HG03469 (cell line): ENCODE data around the gene LCN9.
"Not testable (repeated sequence)": the region's sequence is repeated elsewhere in the genome, so short reads cannot be mapped to it uniquely, and the experiment has no call there.

Source experiments
- ATAC-seq: cut with Tn5 transposase; IDR thresholded peaks from one replicate; pipeline ENCODE4 v1.9.1; 2021; ENCODE audit warnings: mild to moderate bottlenecking, moderate library complexity, moderate number of reproducible peaks; ENCODE audit not compliant: unreplicated experiment

Gene LCN9

DNA sequence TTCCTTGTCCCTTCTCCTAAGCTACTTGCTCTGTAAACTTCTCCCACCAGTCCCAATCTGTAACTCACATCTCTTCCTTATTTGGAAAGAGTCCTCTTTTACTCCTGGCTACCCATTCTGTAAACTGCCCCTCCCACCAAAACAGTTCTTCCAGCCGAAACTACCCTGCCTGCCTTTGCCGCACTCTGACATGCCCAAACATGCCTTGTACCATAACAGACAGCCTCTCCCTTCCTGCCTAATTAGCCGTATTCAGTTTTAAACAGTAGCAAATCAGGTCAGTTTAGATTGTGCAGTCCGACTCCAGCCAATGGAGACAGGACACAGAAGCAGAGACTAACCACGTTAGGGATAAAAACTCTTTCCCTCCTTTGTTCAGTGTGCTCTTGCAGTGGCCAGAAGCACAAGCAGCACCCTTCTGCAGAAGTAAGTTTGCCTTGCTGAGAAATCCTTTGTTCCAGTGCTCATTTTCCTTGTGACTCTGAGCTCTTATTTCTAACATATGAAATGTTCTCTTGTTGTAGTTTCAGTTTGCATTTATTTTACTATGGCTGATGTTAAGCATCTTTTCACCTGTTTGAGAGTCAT, 18.4 kb upstream of the LCN9 start:
- no peak for ATAC-seq

DNA sequence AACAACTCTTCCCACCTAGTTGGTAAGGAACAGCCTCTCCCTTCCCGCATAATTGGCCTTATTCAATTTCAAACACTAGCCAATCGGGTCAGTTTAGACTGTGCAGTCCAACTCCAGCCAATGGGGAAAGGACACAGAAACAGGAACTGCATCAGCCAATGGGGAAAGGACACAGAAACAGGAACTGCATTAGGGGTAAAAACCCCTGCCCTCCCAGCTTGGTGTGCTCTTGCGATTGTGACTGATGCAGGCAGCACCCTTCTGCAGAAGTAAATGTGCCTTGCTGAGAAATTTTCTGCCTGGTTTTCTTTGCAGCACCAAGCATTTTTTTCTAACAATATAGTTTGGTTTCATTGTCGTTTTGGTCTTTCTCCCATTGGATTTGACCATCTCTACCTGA, 15.2 kb upstream of the LCN9 start:
- no peak for ATAC-seq

DNA sequence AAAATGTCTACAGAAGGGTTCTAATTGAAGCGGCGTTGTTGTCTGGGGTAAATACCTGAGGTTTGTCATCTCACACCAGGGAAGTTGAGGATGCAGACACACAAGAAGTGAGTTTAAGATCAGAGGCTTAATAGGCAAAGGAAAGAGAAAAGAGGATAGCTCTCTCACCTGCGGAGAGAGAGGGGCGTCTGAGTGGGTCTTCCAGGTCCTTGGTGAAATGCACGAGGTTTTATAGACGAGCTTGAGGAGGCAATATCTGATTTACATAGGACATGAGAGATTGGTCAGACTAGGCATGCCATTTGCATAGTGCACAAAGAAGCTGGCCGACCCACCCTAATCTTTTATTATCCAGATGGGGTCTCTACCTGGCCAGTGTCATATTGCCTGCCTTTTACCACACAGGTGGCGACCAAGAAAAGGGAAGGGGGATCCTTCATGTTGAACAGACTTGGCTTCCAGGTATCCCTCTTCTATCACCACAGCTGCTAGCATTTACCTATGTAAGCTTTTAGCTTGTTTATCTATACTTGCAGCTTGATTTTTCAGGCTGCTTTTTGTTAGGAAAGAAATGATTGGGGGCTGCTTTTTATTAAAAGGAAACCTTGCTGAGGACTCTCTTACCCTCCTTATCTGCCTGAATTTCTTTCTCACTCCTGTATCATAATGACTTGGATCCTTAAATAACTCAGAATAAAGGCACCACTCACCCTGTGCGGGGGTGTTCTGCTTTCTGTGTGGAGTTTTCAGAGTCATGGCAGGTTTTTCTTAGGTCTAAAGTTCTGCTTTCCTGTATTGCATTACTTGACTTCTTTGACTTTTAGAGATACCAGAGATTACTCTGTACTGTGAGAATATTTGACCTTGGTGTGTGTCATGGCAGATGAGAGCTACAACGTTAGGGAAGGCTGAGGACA, 14.4 kb upstream of the LCN9 start:
- no peak for ATAC-seq

DNA sequence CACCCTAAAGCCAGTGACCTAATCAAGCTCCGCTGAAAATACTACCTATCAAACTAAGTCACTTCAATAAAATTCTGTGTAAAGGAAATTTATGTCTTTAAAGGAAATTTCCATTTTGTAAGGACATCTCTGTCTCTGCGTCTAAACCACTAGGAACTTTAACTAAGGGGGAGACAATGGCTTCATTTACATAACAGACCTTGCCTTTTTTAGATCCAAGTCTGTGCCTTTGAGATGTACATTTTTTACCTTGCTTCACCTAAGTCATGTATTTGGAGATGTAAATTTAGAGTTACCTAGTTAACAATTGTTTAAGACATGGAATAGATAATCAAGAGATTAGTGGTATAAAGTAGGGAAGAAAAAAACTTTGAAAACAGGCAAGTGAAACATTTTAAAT, 13.6 kb upstream of the LCN9 start:
- ATAC-seq, result no peak

DNA sequence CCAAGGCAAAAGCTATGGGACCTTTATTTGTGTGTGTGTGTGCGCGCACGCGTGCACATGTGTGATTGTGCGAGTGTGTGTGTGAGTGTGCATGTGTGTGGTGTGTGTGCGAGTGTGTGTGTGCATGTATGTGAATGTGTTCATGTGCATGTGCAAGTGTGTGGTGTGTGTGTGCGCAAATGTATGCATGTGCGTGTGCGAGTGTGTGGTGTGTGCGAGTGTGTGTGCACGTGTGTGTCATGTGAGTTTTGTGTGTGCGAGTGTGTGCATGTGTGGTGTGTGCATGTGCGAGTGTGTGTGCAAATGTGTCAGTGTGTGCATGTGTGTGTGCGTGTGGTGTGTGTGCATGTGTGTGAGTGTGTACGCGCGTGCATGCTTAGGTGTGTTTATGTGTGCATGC, 12.7 kb upstream of the LCN9 start:
- ATAC-seq, result no peak

DNA sequence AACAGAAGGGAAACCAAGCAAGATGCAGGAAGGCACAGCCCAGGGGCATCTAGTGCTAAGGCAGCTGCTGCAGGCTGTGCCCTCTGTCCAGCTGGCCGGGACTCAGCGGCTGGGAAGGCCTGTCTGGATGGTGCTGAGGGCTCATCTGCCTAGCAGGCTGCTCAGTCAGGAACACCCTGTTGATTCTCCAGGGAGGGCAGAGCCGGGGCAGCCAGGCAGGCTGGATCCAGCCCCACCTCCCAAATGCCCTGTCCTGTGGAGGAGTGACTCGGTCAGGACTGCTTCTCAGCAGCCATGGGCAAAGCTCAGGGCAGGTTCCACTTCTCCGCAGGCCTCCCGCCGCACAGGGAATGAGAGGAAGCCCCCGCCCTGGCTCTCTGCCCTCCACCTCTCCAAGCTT, 7.8 kb upstream of the LCN9 start:
- ATAC-seq, result no peak

DNA sequence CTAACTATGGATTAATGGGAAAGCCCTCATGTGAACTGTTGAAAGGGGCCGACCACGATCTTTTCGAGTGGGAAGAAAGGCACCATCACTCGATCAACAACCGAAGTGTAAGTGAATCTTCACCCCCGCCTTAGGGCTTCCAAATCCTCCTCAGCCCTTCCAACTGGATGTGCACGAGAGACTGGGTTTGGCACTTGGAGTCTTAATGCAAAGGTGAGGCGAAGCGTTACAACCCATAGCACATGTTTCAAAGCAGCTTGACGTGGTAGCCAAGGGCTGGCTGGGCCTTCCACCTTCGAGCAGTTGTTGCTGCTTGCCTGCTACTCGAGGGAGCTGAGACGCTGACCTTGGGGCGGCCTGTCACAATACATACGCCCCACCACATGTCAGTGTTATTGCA, 5.7 kb upstream of the LCN9 start:
- no peak for ATAC-seq

DNA sequence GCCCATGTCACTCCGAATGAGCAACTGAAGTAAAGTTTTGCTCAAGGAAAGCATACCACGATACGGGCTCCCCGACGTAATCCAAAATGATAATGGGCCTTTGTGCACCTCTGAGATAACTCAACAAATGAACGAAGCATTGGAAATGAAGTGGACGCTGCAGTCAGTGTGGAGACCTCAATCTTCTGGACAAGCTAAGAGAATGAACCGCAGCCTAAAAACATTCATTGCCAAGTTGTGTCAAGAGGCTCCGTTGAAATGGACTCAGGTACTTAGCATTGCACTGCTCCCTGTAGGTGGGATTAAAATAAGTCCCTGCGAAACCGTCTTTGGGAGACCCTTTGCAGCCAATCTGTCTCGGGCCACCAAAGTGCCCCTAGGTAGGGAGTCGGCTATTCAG, 3.9 kb upstream of the LCN9 start:
- no peak for ATAC-seq

DNA sequence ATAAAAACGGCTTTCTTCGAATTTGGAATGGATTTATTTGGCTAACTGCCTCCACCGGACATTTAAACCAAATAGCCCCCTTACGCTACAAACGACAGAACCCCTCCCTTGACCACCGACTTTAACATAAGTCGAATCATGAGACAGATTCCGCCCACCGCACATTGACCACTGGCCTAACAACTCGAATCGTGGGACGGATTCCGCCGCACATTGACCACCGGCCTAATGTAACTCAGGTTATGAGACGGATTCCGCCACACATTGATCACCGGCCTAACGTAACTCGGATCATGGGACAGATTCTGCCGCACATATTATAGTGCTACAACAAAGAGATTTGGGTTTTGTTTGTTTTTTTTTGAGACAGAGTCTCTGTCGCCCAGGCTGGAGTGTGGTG, 2.7 kb upstream of the LCN9 start:
- no peak for ATAC-seq

DNA sequence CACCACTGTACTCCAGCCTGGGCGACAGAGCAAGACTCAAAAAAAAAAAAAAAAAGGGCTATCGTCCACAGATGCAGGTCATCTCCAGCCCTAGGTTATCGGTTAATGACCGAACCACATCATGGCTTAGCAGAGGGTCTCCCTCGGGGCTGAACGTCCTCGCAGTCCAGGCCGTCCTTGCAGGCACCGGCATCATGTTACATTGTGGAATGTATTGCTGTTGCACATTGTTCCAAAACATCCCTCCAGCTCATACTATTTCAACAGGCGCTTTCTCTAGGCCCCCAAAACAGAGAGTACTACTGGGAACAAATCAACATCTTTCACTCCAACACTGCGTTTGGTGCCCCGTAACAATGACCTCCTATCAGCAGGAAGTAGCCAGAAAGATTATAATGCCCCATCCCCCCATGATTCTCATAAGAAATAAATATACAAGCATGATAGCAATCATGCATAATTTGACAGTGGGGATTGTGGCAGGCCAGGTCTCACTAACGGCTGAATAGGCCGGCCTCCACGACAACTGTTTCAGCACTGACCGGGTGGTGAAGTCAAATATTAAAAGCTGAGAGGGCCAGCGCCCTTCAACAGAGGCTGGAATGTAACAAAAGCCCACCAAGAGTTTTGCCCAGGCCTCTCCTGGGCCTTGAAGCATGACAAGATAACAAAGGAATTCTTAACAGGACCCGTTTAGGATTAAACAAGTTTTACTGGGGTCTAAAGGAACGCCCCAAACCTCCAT, 1.1 kb upstream of the LCN9 start:
- ATAC-seq, result no peak

DNA sequence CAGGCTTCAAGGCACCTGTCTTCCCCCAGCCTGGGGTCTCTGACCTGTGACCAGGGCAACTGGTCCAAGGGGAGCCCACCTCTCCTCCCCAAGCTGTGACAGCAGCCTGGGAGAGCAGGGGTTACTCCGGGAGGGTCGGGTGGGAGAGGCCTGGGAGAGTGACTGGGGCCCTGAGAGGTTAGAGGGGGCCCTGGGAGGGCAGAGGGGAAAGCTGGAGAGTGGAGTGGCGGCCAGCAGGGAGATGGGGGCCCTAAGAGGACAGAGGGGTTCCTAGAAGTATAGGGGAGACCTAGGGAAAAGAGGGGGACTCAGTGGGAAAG, 302 bp downstream of the LCN9 start:
- no peak for ATAC-seq

DNA sequence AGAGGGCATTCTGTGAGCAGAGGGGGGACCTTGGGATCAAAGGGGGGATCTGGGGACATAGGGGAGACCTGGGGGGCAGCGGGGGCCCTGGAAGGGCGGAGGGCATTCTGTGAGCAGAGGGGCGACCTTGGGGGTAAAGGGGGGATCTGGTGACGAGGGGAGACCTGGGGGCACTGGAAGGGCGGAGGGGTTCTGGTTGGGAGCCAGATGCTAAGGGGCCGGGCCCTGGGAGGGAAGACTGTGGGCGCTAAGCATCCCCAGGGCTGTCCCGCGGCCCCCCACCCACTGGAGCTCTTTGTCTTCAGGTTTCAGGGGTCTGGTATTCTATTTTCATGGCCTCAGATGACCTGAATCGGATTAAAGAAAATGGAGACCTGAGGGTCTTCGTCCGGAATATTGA, 748 bp downstream of the LCN9 start:
- ATAC-seq, result no peak

DNA sequence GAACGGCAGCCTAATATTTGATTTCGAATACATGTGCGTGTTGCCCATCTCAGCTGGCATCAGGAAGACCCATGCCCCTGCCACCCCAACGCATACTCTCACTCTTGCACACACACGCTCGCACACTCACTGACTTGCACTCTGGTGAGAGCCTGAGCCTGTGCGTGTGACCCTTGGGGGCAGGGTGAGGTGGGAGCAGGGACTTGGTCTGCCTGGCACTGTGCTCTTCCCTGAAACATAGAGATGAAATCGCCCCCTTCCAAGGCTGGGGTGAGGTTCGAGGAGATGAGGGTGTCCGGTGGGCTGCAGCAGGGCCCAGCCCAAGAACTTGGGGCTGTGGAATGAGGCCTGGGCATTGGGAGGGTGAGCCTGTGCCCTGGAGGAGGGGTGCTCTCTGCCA, 1.2 kb downstream of the LCN9 start:
- ATAC-seq, result no peak

DNA sequence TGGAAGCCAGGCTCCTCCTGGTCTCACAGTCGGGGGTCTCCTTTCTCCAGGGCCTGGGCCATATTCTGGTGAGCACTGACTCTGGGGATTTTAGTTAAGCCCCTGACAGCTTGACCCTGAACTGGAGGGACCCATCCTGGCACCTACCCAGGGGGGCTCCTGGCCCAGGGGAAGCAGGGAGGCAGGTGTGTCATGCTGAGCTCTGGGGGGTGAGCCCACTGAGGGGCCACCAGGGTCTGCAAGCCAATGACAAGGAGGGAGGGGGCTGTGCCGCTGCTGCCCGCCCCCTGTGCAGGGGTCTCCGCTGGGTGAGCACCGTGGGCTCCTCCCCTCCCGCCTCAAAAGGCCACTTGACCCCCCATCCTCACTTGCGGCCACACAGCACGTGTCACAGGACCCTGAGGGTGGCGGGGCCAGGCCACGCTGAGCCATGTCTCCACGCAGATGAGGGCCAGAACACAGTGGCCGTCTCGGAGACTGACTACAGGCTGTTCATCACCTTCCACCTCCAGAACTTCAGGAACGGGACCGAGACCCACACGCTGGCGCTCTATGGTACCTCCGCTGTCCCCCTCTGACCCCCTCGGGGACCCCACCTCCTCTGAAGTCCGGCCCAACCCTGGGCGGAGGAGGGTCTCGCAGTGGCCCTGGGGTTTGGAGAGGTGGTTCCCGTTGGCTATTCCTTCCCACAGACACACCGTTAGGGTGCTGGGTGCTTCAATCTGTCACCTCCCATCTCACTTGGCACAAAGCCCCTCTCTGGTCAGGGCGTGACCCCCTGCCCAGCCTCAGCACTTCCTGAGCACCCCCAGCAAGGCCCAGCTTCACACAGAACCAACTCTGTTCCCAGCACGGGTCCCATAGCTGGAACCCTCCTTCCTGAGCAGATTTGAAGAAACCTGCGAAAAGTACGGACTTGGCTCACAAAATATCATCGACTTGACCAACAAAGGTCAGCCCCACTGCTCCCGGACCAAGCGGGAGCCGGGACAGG, 2.0 kb downstream of the LCN9 start:
- ATAC-seq, result no peak

DNA sequence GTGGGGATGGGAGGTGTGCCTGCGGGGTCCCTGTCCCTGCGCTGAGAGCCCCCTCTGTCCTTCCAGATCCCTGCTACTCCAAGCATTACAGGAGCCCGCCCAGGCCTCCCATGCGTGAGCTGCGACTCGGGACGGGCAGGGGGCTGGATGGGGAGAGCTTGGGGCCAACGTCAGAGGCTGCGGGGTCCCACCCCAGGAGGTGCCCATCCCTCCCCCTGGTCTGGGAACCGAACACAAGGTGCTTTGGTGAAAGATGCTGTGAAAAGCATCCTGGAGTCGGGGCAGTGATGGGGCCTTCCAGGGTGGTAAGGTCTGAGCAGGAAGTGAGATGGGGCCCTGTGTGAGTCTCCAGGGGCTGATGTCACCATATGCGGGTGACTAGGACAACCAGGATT, 2.7 kb downstream of the LCN9 start:
- ATAC-seq, result no peak

DNA sequence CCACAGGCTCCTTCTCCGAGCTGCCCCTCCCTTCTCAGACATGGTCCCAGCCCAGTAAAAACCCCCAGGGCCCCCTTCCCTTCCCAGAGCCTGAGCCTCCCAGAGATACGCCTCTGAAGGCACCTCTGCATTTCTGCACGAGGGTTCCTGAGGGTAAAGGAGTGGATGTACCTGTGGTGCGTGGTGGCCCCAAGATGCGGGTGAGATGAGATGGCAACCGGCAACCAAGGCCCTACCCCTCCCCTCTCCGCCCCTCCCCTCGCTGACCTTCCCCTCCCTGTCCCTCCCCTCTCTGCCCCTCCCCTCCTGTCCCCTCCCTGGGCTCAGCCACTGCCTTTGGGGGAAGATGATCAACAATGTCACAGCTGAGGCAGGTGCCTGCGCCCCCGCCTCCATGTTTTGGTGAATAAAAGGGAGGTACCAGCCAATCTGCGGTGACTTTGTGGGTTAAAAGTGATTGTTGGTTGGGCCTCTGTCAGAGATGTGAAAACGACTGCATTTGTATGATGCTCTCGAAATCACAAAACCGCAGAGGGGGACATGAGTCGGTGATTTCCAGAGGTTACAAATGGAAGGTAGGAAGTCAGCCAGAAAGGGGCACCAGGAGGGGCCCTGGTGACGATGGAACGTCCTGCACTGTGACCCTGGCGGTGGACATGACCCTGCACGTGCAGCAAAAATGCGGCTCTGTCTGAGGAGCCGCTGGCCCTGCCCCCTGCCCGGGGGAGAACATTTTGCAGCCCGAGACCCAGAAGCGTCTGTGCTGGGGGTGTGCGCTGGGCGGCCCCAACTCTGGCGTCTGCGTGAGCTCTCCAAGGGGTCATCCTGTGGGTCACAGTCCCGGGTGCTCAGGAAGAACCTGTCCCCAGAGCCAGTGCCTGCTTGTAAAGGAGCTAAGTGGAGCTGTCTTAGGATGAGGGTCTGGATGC, 3.7 kb downstream of the LCN9 start:
- ATAC-seq, result no peak

DNA sequence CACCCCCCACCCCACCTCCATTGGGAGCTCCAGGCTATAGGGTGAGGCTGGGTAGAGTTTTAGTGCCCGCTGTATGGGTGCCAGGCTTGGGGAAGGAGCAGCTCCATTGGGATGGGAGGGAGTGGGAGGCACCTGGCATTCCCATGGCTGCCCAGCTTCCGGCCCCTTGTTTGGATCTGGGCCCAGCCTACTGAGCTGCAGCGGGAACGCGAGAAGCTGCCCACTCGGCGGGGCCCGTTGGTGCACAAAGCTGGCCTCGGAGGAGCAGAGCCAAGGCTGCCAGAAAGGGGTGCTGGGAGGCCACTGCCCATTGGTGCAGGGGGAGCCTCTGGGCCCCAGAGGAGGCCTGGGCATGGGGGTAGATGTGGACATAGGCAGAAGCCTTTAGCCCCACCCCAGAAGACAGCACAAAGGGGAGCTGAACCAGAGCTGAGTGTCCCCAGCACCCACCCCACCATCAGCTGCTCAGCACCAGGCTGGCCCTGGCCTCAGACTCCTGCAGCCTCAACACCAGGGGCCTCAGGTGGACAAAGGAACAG, 4.4 kb downstream of the LCN9 start:
- ATAC-seq, result no peak

DNA sequence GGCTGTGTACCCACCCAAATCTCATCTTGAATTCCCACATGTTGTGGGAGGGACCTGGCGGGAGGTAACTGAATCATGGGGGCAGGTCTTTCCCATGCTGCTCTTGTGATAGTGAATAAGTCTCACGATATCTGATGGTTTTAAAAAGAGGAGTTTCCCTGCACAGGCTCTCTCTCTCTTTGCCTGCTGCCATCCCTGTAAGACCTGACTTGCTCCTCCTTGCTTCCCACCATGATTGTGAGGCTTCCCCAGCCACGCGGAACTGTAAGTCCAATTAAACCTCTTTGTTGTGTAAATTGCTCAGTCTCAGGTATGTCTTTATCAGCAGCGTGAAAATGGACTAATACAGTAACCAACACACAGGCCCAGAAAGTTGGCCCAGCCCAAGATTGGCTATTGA, 5.9 kb downstream of the LCN9 start:
- not testable (repeated sequence) for ATAC-seq

DNA sequence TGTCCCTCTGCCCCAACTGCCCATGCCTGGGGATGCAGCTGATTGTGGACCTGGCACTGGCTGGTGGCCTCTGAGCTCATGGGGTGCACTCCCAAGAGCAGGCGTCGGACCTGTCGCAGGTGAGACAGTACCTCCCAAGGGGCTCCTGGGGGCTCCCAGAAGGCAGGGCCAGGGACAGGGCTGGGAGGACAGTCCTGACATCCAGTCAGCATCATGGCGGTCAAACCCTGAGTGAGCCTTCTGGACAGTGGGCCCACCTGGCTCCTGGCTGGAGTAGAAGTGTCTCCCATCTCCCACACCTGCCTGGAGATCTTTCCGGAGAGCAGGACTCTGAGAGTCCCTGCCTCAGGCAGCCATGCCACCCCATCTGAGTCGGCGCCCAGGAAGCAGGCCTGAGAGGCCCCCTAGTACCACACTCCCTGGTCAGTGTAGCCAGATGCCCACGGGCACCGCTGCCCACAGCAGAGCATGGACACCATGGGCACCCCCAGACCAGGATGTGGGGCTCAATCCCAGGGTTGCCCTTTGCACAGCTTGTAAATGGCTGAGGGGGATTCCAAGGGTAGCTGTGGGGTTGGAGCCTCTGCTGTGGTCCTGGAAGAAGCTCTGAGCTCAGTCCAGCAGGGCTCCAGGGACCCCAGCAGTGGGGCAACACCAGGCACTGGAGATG, 6.6 kb downstream of the LCN9 start:
- ATAC-seq, result no peak
